IMR-90 (cell line): Measurements from ENCODE around the gene PPA2. TPM values are rescaled to one million over a fixed set of nuclear protein-coding genes. Genes with fewer than 3 reads are reported as not detected.

Experiments used
- ATAC-seq: fragments of 200-7000 bp; cut with Tn5 transposase; 2 replicates; pipeline ENCODE4 v1.9.1; 2020; ENCODE audit warnings: low read depth, mild to moderate bottlenecking, moderate library complexity
- BruUV-seq: library from RNA; stranded (reverse); fragments of 400-500 nt; replicated peaks from 2 replicates; lab custom pipeline; 2021; lab: Mats Ljungman, UMichigan
- CTCF ChIA-PET: fragments of 300-600 bp; formaldehyde crosslinking; extraction: SDS; loops from one replicate; lab custom pipeline; 2021; ENCODE audit warnings: antibody characterized with exemption; lab: Yijun Ruan, JAX
- POLR2A ChIA-PET: fragments of 300-600 bp; sonication (Branson Sonifier 250); formaldehyde crosslinking; loops from one replicate; lab custom pipeline; 2022; ENCODE audit warnings: antibody characterized with exemption; ENCODE audit not compliant: unreplicated experiment; lab: Charles Lee
- DNase-seq: peaks from one replicate; pipeline ENCODE4 v3.0.0; 2013
- H2AFZ ChIP-seq: replicated peaks from 2 replicates; pipeline ENCODE3; 2013; ENCODE audit warnings: low read length, mild to moderate bottlenecking; ENCODE audit not compliant: poor library complexity
- H2AK5ac ChIP-seq: 2 replicates; pipeline ENCODE4 v1.6.1; 2013; ENCODE audit warnings: low read depth, low read length, inconsistent platforms
- H2AK9ac ChIP-seq: replicated peaks from 2 replicates; pipeline ENCODE3; 2013; ENCODE audit warnings: mild to moderate bottlenecking, low read depth, low read length, moderate library complexity; ENCODE audit not compliant: poor library complexity
- H2BK120ac ChIP-seq: 2 replicates; pipeline ENCODE4 v1.6.1; 2013; ENCODE audit warnings: low read depth, low read length, inconsistent platforms
- H2BK15ac ChIP-seq: 3 replicates; pipeline ENCODE4 v1.6.1; 2013; ENCODE audit warnings: low read depth, low read length, inconsistent platforms
- H2BK20ac ChIP-seq: 2 replicates; pipeline ENCODE4 v1.6.1; 2013; ENCODE audit warnings: low read depth, mild to moderate bottlenecking, inconsistent platforms, low read length, moderate library complexity
- H2BK5ac ChIP-seq: 2 replicates; pipeline ENCODE4 v1.6.1; 2013; ENCODE audit warnings: mild to moderate bottlenecking, low read depth, low read length, inconsistent platforms; ENCODE audit not compliant: poor library complexity, severe bottlenecking
- H3K14ac ChIP-seq: replicated peaks from 2 replicates; pipeline ENCODE4 v1.6.1; 2013; ENCODE audit warnings: low read depth, low read length, inconsistent platforms
- H3K18ac ChIP-seq: 2 replicates; pipeline ENCODE4 v1.6.1; 2013; ENCODE audit warnings: low read depth, low read length, control low read depth
- H3K23ac ChIP-seq: 2 replicates; pipeline ENCODE4 v1.6.1; 2013; ENCODE audit warnings: low read depth, low read length, inconsistent platforms
- H3K27ac ChIP-seq: 2 replicates; pipeline ENCODE4 v1.5.1; 2013; ENCODE audit warnings: mild to moderate bottlenecking, control low read depth, low read length; ENCODE audit not compliant: insufficient read depth
- H3K27me3 ChIP-seq: 2 replicates; pipeline ENCODE4 v1.6.1; 2013; ENCODE audit warnings: low read length; ENCODE audit not compliant: control insufficient read depth, insufficient read depth
- H3K36me3 ChIP-seq: 2 replicates; pipeline ENCODE4 v1.6.1; 2013; ENCODE audit warnings: low read length, mixed read lengths; ENCODE audit not compliant: control insufficient read depth, insufficient read depth
- H3K4ac ChIP-seq: 2 replicates; pipeline ENCODE4 v1.6.1; 2013; ENCODE audit warnings: low read depth, low read length, inconsistent platforms
- H3K4me1 ChIP-seq: 2 replicates; pipeline ENCODE4 v1.6.1; 2013; ENCODE audit warnings: low read length, mixed read lengths; ENCODE audit not compliant: control insufficient read depth, insufficient read depth
- H3K4me2 ChIP-seq: 2 replicates; pipeline ENCODE4 v1.6.1; 2013; ENCODE audit warnings: low read depth, mild to moderate bottlenecking, control low read depth, low read length, moderate library complexity
- H3K4me3 ChIP-seq: 2 replicates; pipeline ENCODE4 v1.5.1; 2013; ENCODE audit warnings: low read depth, mild to moderate bottlenecking, control low read depth, low read length, moderate library complexity; ENCODE audit not compliant: insufficient read depth
- H3K56ac ChIP-seq: 2 replicates; pipeline ENCODE4 v1.6.1; 2013; ENCODE audit warnings: low read length, inconsistent platforms; ENCODE audit not compliant: insufficient read depth; ENCODE audit errors: extremely low read depth
- H3K79me1 ChIP-seq, 2 experiments: 2 replicates each; pipeline ENCODE4 v1.6.1; 2013; ENCODE audit warnings: low read length in 2 of 2, inconsistent platforms in 1 of 2, low read depth in 1 of 2
- H3K9ac ChIP-seq: 2 replicates; pipeline ENCODE4 v1.6.1; 2013; ENCODE audit warnings: low read depth, low read length, control low read depth
- H3K9me1 ChIP-seq: 2 replicates; pipeline ENCODE4 v1.6.1; 2013; ENCODE audit warnings: low read length, inconsistent platforms; ENCODE audit not compliant: insufficient read depth
- H3K9me3 ChIP-seq: 2 replicates; pipeline ENCODE4 v1.6.1; 2013; ENCODE audit warnings: low read length; ENCODE audit not compliant: control insufficient read depth, insufficient read depth
- H4K20me1 ChIP-seq: 2 replicates; pipeline ENCODE4 v1.6.1; 2013; ENCODE audit warnings: low read length, inconsistent platforms; ENCODE audit not compliant: insufficient read depth
- H4K5ac ChIP-seq: 2 replicates; pipeline ENCODE4 v1.6.1; 2013; ENCODE audit warnings: mild to moderate bottlenecking, low read depth, low read length, control low read depth
- H4K8ac ChIP-seq, 2 experiments: 2 replicates each; pipeline ENCODE4 v1.6.1; 2013; ENCODE audit warnings: low read depth in 2 of 2, low read length in 2 of 2, control low read depth in 1 of 2, inconsistent platforms in 1 of 2
- H4K91ac ChIP-seq: 2 replicates; pipeline ENCODE4 v1.6.1; 2013; ENCODE audit warnings: low read depth, low read length, inconsistent platforms; ENCODE audit not compliant: insufficient read depth
- BHLHE40 ChIP-seq: fragments of 150-350 bp; IDR thresholded peaks from 2 replicates; pipeline ENCODE4 v1.6.1; 2016; ENCODE audit warnings: mild to moderate bottlenecking, low read depth, low read length
- CEBPB ChIP-seq: IDR thresholded peaks from 2 replicates; pipeline ENCODE4 v1.6.1; 2012; ENCODE audit warnings: low read depth, low read length, improper control_type of control experiment
- CHD1 ChIP-seq: IDR thresholded peaks from 2 replicates; pipeline ENCODE4 v1.6.1; 2012; ENCODE audit warnings: low read depth, low read length, improper control_type of control experiment
- MAFK ChIP-seq: IDR thresholded peaks from 2 replicates; pipeline ENCODE4 v1.6.1; 2012; ENCODE audit warnings: low read depth, low read length, improper control_type of control experiment
- MAZ ChIP-seq: IDR thresholded peaks from 2 replicates; pipeline ENCODE4 v1.6.1; 2012; ENCODE audit warnings: low read depth, mild to moderate bottlenecking, low read length, improper control_type of control experiment, moderate library complexity, borderline replicate concordance
- NFE2L2 ChIP-seq: fragments of 150-350 bp; IDR thresholded peaks from 2 replicates; pipeline ENCODE4 v1.6.1; 2016; ENCODE audit warnings: low read depth, mild to moderate bottlenecking, low read length
- POLR2A ChIP-seq: IDR thresholded peaks from 2 replicates; pipeline ENCODE4 v1.6.1; 2012; ENCODE audit warnings: mild to moderate bottlenecking, low read depth, low read length
- RCOR1 ChIP-seq: IDR thresholded peaks from 2 replicates; pipeline ENCODE4 v1.6.1; 2012; ENCODE audit warnings: mild to moderate bottlenecking, low read length, improper control_type of control experiment; ENCODE audit not compliant: insufficient replicate concordance
- RFX5 ChIP-seq: IDR thresholded peaks from 2 replicates; pipeline ENCODE4 v1.8.0; 2012; ENCODE audit warnings: low read depth, mild to moderate bottlenecking, low read length, moderate library complexity
- WGBS, 2 experiments: methylation state at CpG; one replicate each; pipeline versions ENCODE4 v1.1.5 to v1.1.7; 2013; ENCODE audit warnings: missing lambda C conversion rate in 2 of 2; ENCODE audit not compliant: insufficient read length in 1 of 2; ENCODE audit errors: extremely low coverage in 2 of 2; 5-methylcytosine and 5-hydroxymethylcytosine counted together
- dilution Hi-C: fragments of 300-500 bp; cut with HindIII; formaldehyde crosslinking; loops from one replicate; pipeline ENCODE4 v1.14.3; 2018; ENCODE audit warnings: low sequenced_read_pairs; ENCODE audit not compliant: unreplicated experiment
- in situ Hi-C: fragments of 300-500 bp; cut with MboI; formaldehyde crosslinking; loops from 3 replicates; pipeline ENCODE4 v1.14.3; 2019; ENCODE audit warnings: low sequenced_read_pairs, inconsistent platforms, mixed read lengths
- intact Hi-C: fragments of 100-400 bp; cut with micrococcal nuclease; formaldehyde crosslinking; loops from 2 replicates; pipeline ENCODE4 v1.10.0; 2022
- polyA plus RNA-seq, 3 experiments: library from polyadenylated mRNA; depleted of rRNA; stranded (reverse); fragments of >200 nt; gene quantifications; 2 replicates each; pipeline ENCODE4 v1.2.3, GENCODE V29; 2012; ENCODE audit warnings: low replicate concordance in 1 of 3
- total RNA-seq: library from RNA; depleted of rRNA; stranded (reverse); fragments of >200 nt; gene quantifications from 2 replicates; pipeline ENCODE4 v1.2.3, GENCODE V29; 2012
- TF ChIP-seq, protein P1 (sequence below): fragments of 150-350 bp; IDR thresholded peaks from 2 replicates; pipeline ENCODE4 v1.6.1; 2017; ENCODE audit warnings: mild to moderate bottlenecking, antibody characterized with exemption, low read length, low read depth
- TF ChIP-seq, protein P2 (sequence below): conservative IDR thresholded peaks from 2 replicates; pipeline ENCODE4 v1.5.1; 2012; ENCODE audit warnings: mild to moderate bottlenecking, low read depth, low read length, improper control_type of control experiment

Gene PPA2
- total and polyA plus RNA-seq, 2 of the 4 experiments (the other 2 are of a cell fraction), result 43.1 to 52.5 TPM

DNA sequence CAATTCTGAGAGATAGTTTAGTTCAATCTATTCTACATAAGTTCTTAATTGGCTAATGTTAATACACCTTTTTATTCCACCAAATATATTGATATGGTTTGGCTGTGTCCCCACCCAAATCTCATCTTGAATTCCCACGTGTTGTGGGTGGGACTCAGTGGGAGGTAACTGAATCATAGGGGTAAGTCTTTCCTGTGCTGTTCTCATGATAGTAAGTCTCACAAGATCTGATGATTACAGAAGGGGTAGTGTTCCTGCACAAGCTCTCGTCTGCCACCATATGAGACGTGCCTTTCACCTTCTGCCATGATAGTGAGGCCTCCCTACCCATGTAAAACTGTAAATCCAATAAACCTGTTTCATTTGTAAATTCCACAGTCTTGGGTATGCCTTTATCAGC is 11.3 kb downstream of the PPA2 start:
- no peak overlapping the region for H4K91ac ChIP-seq
- no peak overlapping the region for H3K4me3 ChIP-seq
- no peak overlapping the region for H3K27ac ChIP-seq
- peaks cover 3% of the 10 kb centered on the region; the same call in 1 of the 2 replicates for H3K9me1 ChIP-seq
- H2BK15ac ChIP-seq, result no peak overlapping the region
- H3K14ac ChIP-seq, result no peak overlapping the region
- H4K8ac ChIP-seq, result no peak overlapping the region
- no peak overlapping the region for H2BK120ac ChIP-seq
- no TSS peak for BruUV-seq
- no peaks in the 10 kb centered on the region for H3K27me3 ChIP-seq
- intact Hi-C loops, result no loop called here
- H2AK5ac ChIP-seq, result no peak overlapping the region
- ChIA-PET CTCF (no interaction called here), POLR2A (no interaction called here)
- H3K56ac ChIP-seq, result no peak overlapping the region
- H3K4me1 ChIP-seq, result peaks cover 4% of the 10 kb centered on the region; the same call in 1 of the 2 replicates
- H3K4me2 ChIP-seq, result no peak overlapping the region
- DNase-seq (no peak), ATAC-seq (no peak)
- TF ChIP-seq CEBPB (no peak), RCOR1 (no peak), MAZ (no peak), RFX5 (no peak), POLR2A (no peak), NFE2L2 (no peak), CHD1 (no peak), BHLHE40 (no peak), MAFK (no peak)
- TF ChIP-seq, protein P1, sequence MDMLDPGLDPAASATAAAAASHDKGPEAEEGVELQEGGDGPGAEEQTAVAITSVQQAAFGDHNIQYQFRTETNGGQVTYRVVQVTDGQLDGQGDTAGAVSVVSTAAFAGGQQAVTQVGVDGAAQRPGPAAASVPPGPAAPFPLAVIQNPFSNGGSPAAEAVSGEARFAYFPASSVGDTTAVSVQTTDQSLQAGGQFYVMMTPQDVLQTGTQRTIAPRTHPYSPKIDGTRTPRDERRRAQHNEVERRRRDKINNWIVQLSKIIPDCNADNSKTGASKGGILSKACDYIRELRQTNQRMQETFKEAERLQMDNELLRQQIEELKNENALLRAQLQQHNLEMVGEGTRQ, result no peak
- TF ChIP-seq, protein P2, sequence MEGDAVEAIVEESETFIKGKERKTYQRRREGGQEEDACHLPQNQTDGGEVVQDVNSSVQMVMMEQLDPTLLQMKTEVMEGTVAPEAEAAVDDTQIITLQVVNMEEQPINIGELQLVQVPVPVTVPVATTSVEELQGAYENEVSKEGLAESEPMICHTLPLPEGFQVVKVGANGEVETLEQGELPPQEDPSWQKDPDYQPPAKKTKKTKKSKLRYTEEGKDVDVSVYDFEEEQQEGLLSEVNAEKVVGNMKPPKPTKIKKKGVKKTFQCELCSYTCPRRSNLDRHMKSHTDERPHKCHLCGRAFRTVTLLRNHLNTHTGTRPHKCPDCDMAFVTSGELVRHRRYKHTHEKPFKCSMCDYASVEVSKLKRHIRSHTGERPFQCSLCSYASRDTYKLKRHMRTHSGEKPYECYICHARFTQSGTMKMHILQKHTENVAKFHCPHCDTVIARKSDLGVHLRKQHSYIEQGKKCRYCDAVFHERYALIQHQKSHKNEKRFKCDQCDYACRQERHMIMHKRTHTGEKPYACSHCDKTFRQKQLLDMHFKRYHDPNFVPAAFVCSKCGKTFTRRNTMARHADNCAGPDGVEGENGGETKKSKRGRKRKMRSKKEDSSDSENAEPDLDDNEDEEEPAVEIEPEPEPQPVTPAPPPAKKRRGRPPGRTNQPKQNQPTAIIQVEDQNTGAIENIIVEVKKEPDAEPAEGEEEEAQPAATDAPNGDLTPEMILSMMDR, result no peak
- H2AFZ ChIP-seq, result no peak overlapping the region
- H2AK9ac ChIP-seq, result no peak overlapping the region
- H2BK5ac ChIP-seq, result no peak overlapping the region
- H3K9me3 ChIP-seq, result no peaks in the 10 kb centered on the region
- in situ Hi-C loops, result no loop called here
- H3K9ac ChIP-seq, result no peak overlapping the region
- no peak overlapping the region for H3K4ac ChIP-seq
- dilution Hi-C loops, result no loop called here
- H3K79me1 ChIP-seq, result peaks cover 25 to 29% of the 10 kb centered on the region in 2 experiments
- no peak overlapping the region for H4K5ac ChIP-seq
- H3K18ac ChIP-seq, result no peak overlapping the region
- H3K23ac ChIP-seq, result no peak overlapping the region
- no peaks in the 10 kb centered on the region for H4K20me1 ChIP-seq
- no peak overlapping the region for H2BK20ac ChIP-seq
- no CpG with 5 or more reads among the region's 3 CpGs for WGBS, 2 experiments
- peaks cover 5% of the 10 kb centered on the region for H3K36me3 ChIP-seq
